HG03342 (cell line): ENCODE measurements around the gene NRGN.

ENCODE experiments used
- ATAC-seq: cut with Tn5 transposase; IDR thresholded peaks from one replicate; pipeline ENCODE4 v1.9.1; 2021; ENCODE audit warnings: mild to moderate bottlenecking, moderate library complexity; ENCODE audit not compliant: unreplicated experiment

Gene NRGN

DNA sequence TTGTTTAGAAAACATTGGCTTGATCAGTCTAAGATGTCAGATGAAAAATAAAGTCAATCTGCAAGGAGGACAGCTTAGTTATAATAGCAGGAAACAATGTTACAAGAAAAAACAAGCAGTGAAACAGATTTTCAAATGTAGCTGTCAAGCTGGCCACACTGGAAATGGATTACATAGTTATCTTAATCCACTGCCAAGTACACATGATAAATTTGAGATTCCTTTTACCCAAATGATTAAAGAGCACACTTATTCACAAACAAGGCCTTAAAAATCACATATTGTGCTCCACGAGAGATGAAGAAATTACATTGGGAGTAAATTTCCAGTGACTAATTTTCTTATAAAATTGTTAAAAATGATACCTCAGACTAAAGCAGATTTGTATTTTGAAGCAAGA lies 39.8 kb downstream of the NRGN start:
- ATAC-seq = no peak

DNA sequence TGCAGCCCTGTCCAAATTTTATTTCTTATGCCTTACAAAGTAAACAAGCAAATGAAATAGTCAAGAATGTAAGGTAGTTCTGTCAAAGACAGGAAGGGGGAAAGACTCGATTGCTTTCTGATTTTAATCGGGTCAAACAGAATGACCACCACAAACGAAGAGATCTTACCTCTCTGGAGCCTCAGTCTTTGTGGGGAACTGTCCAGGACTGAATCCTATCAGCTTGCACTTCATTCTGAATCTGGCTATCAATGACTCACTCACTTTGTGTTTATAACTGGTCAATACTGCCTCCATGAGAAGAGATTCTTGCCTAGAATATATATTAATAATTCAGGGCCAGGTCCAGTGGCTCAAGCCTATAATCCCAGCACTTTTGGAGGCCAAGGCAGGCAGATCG lies 43.3 kb downstream of the NRGN start:
- no peak for ATAC-seq

DNA sequence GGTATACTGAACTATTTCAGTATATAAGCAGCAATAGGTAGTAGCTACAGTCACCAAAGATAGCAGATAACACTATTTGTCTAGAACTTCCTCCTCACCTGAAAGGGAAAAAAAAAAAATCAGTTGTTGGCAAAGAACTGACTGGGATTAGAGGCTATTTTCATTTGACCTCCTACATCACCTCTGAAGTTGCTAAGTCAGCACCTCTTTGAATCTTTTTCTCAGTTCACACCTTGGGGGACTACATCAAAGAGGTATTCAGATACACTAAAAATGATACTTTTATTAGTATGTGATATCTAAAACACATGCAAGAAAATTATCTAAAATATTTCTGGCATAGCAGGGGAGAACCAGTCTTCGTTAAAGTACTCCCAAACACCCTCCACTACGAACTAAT lies 44.3 kb downstream of the NRGN start:
- ATAC-seq = no peak

DNA sequence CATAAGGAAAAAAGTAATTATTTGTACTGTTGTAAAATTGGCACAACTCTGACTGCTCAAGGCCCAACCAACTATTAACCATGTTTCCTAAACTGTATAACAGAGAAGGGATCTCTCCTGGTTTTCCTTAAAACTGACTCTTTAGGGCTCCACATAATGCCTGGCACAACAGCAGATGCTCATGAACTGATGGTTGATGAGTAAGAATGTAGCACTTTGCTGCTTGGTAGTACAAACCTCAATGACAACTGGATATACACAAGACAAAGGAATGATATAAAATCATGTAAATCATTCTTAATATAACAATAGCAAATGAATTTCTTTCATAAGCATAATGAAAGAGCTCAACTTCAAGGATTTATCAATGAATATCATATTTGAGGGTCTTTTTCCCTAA lies 48.8 kb downstream of the NRGN start:
- ATAC-seq = no peak

DNA sequence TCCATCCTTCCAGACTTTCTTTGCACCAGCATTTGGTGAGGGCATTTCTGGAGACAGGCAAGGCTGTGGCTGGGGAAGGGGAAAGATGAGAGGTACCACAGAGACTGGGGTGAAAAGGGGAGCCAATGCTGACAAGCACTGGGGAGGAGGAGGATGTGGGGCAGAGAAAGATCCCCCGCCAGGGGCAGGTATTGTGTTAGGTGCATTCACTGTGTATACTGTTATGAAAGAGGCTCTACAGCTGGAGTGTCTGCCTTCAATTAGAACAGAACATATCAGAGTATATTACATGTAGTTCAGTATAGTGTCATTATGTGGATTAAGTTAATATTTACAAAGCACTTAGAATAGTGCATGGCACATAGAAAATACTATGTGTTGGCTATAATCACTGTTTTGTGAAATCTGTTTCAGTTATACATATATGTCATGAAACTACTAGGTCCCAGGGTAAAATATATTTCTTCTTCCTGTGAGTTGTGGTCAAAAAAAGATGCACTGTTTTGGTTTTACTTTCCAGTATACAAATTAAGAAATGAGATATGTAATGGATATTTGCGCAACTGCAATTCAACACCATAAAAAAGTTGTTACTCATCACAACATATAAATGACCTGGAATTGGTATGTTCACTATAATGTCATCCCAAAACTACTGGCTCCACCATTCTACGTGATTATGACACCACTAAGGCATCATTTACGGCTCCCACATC lies 52.0 kb downstream of the NRGN start:
- peak; percentile 65 for ATAC-seq

DNA sequence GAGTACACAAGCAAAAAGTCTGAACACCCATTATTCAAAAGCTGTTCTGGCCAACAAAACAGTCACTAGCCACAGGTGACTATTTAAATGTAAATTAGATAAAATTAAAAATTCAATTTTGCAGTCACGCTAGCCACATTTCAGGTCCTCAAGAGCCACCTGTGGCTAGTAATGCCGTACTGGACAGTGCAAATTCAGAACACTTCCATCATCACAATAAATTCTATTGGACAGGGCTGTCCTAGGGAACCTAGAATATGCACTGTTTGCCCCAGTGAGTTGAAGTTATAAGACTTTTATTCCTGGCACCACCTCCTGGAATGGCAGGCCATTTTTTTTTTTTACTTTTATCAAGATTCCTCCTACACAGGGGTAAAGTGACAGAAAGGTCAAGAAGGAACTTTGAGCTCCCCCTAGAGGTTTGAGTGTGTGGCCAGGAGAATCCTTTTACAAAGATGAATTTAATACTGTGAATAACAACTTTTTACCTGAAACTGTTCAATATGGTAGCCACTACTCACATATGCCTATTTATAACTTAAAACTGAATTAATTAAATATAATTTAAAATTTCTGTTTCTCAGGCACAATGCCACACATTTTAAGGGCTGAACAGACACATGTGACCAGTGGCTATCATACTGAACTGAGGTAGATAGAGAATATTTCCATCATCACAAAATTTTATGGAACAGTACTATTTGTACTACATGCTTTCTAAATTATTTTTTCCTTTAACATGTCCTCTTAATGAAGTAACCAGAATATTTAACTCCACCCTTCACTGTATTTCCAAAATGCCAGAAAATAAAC lies 53.9 kb downstream of the NRGN start:
- peak; percentile 62 for ATAC-seq

DNA sequence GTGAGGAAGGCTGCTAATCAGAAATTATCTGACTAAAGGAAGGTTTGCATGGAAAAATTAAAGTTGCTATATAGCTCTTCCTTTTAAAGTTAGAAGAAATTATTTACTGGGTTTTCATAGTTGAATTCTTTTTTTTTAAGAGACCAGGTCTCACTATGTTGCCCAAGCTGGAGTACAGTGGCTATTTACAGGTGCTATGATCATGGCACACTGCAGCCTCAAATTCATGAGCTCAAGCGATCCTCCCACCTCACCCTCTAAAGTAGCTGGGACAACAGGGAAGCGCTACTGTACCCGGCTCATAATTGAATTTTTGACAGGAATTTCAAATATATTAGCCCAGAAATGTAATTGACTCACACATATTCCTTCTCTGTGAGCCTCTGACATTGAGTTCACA lies 56.6 kb downstream of the NRGN start:
- no peak for ATAC-seq
